Ammon's horn (tissue), 1 donor: ENCODE data around the gene SLC5A8.

Source experiments
- DNase-seq: peaks from one replicate; pipeline ENCODE4 v3.0.0-alpha.2; 2016; ENCODE audit warnings: low spot score

Gene SLC5A8, protein sequence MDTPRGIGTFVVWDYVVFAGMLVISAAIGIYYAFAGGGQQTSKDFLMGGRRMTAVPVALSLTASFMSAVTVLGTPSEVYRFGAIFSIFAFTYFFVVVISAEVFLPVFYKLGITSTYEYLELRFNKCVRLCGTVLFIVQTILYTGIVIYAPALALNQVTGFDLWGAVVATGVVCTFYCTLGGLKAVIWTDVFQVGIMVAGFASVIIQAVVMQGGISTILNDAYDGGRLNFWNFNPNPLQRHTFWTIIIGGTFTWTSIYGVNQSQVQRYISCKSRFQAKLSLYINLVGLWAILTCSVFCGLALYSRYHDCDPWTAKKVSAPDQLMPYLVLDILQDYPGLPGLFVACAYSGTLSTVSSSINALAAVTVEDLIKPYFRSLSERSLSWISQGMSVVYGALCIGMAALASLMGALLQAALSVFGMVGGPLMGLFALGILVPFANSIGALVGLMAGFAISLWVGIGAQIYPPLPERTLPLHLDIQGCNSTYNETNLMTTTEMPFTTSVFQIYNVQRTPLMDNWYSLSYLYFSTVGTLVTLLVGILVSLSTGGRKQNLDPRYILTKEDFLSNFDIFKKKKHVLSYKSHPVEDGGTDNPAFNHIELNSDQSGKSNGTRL

DNA sequence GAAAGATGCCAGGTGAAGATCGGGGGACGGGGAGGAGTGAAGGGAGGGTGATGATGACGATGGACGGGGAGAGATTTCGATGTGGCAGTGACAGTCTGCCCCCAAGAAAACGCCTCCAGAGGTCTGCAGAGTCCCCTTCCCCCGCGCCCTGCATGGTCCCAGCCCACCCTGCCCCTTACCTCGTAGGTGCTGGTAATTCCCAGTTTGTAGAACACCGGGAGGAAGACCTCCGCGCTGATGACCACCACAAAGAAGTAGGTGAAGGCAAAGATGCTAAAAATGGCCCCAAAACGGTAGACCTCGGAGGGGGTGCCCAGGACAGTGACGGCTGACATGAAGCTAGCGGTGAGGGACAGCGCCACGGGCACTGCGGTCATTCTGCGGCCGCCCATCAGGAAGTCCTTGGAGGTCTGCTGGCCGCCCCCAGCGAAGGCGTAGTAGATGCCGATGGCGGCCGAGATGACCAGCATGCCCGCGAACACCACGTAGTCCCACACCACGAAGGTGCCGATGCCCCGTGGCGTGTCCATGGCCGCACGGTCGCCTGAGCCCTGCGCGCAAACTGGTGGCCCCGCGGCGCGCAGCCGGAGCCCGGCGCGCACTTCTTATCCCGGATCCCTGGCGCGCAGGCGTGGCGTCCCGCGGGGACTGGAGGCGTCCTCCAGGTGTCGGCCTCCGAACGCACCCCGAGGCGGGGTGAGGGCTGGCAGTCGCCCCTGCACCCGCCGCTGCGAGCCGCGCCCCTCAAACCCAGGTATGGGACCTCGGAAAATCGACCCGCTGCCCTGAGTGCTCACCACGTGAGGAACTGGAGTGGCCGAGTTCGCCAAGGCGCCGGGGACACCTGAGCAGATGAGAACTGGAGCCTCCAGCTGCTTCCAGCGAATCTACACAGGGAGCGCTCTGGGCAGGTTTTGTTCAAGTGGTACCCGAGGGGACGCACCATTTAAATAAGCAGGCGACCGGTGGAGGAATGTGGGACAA, at the start of gene SLC5A8:
SLC5A8 (minus strand) TSS at position 920 of the 984 bp plus-strand sequence; CDS start at position 530, 390 bp downstream.
- DNase-seq: no peak

DNA sequence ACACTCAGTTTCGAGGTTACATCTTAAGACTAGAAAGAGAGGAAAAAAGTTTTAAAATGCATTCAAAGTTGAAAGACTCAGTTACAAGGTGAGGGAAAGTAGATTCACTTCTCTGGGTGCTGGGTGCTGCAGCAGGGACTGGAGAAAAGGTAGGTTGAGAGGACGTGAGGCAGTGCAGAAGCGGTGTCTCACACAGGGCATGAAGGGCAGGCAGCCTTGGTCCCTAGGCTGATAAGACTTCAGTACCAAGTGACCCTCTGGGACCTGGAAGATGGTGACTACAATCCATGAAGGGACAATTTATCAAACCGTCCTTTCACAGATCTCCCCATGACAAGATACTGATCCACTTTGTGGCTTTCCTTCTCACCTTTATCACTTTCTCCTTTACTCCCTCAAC, 47.3 kb upstream of the SLC5A8 start:
- DNase-seq: no peak

DNA sequence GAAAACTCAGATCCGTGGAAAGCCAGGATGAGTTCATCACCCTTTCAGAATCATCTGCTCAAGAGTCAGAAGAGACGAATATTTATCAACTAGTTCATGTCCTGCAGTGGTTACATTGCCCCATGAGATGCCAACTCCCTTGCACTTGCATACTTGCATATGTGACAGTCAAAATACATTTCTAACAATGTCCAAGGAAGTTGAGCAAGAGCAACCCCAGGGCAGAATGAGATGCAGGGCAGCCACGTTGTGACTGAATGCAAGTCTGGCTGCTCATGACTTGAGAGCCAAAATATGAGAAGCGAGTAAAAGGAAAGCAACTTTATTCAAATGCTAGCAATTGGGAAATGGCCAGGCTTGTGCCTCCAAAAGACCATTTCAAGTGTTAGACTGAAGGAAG, 46.2 kb upstream of the SLC5A8 start:
- no peak for DNase-seq

DNA sequence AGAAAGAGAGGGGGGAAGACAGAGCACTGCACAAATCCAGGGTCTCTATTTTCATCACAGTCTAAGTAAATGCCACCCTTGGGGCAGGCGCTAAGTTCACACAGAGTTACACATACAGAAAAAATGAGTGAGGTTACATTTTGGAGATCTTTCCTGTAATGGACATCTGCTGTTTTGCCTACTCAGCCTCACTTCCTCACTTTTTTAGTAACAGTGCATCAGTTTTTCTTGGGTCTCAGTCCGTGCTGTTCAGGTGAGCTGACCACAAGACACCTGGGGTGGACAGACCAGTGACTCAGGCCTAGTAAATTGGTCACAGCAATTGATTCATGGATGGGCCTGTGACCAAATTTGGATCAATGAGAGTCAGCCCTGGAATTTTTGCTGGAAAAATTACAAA, 33.6 kb upstream of the SLC5A8 start:
- no peak for DNase-seq

DNA sequence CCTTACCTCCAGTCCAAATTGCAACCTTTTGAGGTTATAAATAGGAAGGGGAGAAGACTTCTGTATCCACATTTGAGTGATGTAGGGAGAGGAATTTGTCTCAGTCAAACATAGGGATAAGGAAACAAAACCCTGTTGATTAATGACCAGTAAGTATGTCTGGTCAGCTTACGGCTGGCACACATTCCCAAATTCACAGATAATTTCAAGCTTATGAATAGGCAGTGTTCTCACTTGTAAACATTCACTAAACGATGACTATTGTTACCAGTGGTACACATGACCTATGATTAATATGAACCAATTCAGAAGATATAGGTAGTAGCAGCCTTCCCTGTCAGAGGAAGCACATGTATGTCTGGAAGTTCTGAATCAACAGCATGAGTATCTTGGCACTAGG, 33.0 kb upstream of the SLC5A8 start:
- no peak for DNase-seq

DNA sequence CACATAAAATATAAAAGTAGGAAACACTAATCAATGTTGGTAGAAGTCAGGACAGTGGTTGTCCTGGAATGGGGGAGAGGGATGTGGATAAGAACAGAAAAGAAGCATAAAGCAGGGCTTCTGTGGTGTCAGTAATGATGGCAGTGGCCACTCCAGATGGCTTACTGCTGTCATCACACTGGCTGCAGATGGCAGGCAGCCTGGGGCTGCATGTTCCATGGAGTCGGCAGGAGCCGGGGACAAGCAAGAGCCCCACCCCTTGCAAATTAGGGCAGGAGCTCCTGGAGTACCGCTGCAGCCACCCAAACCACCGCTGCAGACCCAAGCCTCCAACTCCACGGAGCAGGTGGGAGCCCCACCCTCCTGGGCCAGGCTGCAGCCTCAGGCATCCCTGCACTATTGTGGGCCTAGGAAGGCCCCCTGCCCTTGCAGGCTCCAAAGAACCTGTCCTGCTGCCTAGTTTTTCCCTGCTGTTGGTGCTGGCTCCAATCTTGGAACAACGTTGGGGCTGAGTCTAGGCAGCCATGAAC, 28.8 kb upstream of the SLC5A8 start:
- no peak for DNase-seq

DNA sequence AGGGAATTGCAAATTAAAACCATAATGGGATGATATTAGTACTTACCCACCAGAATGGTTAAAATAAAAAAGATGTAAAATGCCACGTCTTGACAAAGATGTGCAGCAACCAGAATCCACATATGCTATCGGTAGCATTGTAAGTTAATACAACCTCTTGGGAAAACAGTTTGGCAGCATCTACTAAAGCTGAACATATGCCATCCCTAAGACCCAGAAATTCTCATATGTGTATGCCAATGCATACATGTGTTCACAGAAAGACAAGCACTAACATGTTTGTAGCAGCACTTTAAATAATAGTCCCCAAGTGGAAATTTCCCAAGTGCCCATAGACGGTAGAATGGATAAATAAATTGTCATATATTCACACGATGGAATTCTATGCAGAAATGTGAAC, 28.3 kb upstream of the SLC5A8 start:
- DNase-seq: no peak

DNA sequence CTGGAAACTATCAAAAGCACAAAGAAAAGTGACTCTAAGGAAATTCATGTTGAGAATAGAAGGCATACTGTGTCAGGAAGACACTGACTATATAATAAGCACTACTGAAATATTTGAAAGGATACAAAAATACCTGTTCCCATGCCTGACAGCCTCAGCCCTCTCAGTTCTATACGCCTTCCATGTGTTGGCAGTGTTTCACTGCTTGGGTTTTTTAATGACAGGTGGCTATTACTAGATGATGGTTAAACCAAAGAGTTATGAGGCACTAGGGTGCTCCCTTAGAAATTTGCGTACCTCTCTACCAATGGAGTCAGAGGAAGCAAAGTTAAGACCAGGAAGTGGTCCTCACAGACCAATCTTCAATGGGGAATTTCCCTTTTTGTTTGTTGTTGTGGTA, 25.6 kb upstream of the SLC5A8 start:
- DNase-seq: no peak

DNA sequence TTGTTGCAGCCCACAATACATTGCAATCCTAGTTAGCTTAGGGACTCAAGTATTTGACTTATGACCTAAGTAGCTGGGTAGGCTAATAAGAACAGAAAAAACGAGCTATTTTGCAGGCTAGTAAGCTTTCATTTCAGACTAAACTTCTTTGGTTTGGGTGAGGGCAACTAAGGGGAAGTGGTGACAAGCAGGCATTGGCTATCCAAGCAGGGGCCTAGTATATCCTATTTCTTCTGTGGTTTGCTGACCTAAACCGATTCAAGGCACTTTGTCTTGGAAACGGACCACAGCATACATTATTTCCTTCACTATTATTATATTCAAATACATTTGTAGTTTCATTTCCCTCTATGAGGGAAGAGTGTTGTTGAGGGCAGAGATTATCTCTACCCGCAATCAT, 21.6 kb upstream of the SLC5A8 start:
- no peak for DNase-seq

DNA sequence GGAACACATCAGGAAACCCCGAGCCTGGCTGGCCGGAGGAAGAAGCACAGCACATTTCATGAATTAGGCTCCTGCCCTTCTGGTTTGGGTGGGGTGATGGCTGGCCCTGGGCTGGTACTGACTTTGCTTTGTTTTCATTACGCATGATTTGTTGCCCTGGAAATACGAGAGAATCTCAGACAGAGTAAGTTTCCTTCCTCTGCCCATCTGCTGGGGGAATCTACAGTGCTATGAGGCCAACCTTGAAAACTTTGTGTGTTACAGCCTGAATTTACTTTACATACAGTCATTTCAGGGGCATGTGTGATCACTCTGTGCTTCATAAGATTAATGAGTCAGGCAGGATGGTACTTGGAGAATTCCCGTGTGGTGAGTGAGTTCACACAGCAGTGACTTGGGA, 20.5 kb upstream of the SLC5A8 start:
- no peak for DNase-seq

DNA sequence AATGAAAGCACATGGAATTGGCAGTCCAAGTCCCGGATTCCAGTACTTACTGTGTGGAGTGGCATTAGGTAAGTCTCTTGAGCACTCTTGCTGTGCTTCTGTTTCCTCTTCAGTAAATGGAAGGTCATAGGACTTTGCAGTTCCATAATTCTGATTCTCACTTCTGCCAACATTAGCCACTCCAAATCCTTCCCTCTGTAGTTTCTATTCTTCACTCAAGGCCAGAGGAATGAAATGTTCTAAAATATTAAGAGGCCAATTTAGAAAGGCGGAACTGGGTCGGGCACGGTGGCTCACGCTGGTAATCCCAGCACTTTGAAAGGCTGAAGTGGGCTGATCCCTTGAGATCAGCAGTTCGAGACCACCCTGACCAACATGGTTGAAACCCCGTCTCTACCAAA, 19.8 kb upstream of the SLC5A8 start:
- peak; percentile 4 for DNase-seq

DNA sequence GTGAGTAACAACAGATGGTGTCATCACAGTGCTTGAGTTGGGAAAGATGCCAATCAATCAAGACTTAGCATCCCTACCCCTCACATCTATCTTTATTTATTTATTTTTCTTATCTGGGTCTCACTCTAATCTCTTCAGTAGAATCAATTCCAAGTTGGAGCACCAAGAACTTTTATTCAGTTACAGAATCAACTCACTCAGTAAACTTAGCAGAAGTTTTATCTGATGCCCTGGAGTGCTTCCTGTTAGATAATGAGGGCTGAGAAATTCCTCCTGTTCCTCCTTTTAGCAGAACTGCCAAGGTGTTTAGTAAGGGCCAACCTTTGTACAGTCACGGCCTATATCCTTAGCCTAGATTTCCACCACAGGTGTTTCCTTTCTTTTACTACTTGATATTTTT, 11.3 kb upstream of the SLC5A8 start:
- DNase-seq: no peak

DNA sequence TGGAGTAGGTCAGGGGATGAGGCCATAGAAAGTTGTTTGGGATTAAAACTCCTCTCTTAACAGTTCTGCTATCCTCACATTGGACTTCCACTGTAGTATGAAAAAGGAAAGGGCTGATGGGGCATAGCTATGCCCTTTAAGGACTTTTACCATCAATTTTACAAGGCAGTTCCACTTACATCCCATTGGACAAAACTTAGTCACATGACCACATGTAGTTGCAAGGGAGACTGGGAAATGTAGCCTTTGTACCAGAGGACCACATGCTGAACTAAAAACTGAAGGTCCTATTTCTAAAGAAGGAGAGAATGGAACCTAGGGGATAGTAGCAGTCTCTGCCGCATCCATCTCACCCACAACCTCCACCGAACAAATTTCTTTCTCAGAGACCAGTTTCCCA, 6.8 kb upstream of the SLC5A8 start:
- DNase-seq: no peak

DNA sequence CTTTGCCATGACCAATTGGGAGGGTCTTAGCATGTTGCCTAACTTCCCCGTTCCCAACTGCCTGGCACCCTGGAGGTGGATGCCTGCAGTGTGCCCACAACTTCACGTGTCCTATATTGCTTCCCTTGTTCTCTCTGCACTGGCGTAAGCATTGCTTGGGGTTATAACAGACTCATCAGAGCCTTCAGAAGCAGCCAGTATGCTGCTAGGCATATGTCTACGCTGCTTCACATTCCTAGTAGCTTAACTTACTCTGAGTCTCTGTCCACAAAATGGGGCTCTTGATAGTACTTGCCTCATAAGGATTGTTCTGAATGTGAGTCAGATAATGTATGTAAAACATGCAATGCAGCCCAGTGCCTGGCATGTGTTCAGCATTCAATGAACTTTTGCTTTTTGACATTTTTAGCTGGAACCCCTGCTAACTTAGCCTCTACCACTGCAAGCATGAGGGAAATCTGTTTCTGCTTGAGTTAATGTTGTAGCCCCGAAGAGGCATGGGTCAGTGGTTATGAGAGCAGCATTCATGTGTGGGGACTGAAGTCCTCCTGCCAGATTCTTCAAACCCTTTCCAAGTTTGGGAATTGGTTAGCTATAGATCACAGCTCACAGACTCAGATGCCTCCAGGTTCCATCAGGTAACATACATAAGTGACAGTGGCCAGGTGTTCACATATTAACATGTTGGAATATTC, 2.8 kb downstream of the SLC5A8 start:
- no peak for DNase-seq

DNA sequence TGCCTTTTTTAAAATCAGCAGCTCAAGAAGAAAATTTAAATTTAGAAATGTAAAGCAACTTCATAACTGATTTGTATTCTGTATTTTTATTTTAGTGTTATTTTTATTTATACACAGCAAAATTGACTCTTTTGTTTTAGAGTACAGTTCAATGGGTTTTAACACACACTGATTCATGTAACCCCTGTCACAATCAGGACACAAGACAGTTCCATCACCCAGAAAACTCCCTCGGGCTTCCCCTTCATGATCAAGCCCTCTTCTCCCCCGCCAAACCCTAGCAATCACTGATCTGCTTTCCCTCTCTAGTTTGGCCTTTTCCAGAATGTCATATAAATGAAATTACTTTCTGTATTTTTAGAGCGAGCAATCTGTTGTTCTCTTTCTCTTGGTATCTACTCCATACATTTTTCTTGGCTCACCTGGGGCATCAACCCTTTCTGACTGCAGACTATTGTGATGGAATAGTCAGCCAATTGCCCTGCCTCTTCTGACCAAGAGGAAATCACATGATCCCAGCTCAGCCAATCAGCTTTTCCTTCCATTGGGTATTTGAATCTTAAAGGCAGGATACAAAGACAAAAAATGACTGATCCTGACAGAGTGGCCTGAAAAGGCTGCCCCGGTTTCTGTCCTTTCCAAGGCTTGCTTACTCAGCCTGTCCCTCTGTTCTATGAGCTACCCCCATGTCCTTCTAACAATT, 5.3 kb downstream of the SLC5A8 start:
- no peak for DNase-seq

DNA sequence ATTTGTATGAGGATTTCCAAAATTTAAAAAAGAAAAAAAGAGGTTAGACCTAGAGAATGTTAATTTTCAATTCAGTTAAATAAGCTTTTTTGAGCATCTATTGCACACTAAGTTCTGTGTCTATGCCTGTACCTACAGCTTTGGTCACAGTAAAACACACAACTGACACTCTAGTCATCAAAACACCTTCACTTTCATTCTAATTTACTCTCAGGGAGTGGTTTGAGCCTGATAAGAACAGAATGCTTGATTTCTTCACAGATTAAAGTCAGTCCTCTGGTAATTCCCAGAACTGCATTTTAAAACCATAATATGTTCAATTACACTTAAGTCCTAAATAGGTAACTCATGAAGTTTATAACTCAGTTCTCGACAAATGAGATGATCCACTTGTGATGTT, 9.2 kb downstream of the SLC5A8 start:
- no peak for DNase-seq

DNA sequence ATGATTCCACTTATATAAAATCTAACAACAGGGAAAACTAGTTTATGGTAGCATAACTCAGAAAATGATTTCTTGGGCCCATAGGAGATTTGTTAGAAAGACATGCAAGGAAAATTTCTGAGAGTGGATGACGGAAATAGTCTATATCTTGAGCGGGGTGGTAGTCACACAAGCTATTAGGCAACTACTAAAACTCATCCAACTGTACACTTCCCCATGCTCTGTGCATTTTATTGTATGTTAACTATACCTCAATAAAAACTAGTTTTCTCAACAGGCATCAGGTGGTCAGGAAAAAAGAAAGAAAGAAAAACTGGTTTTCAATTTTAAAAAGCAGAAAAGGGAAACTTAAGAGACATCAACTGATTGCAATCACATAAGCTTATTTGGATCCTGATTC, 9.9 kb downstream of the SLC5A8 start:
- no peak for DNase-seq

DNA sequence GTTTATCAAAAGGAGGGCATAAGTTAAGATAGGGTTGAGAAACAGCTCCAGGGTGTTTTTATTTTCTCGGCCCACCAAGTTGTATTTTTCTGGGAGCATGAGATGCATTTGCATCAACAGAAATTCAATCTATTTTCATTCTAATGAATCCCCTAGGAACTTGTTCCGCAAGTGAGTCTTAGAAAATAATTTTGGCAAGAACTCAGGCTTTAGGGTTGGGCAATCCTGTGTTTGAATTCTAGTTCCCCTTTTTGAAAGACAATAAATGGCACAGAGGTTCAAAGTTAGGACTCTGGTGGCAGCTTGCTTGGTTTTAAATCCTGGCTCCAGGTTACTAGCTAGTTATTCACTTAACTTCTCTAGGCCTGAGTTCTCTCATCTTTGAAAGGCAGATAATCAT, 23.7 kb downstream of the SLC5A8 start:
- no peak for DNase-seq

DNA sequence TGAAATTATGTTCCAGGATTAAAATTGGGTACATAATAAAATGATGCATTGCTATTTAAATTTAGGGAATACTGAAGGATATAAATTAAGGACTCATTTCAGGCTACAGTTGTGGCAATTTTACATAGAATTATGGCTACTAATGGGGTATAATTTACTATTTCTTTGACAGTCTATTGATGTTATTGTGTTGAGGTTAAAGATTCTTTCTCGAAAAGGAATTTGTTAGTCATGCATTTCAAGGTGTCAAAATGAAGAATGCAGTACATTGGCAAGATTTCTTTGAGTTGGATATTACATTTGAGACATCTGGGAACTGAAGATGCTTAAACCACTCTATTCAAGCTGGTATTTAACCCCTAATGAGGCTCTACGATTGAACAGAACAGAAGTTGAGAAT, 28.3 kb downstream of the SLC5A8 start:
- no peak for DNase-seq

DNA sequence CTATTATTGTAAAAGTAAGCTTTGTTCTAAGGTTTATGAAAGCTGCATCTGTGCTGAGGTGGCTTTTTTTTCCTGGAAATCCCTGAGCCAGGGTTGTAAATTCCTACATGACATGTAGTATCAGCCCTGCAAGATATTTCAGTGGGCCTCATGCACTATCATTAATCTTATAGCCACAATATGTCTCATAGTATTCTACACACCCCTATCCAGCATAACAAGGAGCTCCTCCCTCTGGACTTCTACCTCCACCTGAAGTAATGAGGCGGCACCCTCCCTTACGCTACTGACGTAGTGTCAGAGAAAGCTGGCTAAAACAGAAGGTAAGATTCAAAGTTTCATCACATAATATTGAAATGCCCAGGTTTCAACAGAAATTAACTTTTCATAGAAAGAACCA, 35.5 kb downstream of the SLC5A8 start:
- DNase-seq: no peak

DNA sequence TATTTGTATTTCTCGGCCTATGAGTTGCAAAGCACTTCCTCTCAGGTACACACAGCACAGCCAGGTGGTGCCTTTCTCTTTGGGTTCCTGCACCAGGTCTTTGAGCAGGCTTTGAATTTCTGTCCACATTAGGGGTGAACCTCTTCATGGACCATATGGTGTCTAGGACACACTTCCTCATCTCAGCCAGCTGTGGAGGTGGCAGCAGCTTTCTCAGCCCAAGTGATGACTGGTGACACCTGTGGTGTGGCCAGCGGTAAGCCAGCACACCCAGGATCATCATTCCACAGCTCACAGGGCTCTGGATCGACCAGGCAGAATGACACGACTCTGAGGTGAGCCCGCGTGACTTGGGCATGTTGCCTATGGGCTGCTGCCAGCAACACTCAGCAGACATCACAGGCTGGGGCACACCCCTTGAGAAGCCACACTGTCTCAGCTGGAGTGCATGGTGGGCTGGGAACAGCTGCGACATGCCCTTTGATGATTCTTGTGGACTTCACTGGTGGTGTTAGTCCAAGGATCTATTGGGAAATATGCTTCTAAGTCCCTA, 36.8 kb downstream of the SLC5A8 start:
- DNase-seq: no peak
